Thyroid gland (tissue), 4 donors: ENCODE measurements around the gene DNAH17. TPM values are rescaled to one million over a fixed set of nuclear protein-coding genes. Genes with fewer than 3 reads are reported as not detected.

Experiments used
- DNase-seq, 2 donors: peaks; one replicate each; pipeline ENCODE4 v3.0.0-alpha.2; 2019
- H3K27ac ChIP-seq, 3 donors: fragments of 200-600 bp; sonication (generic); 1 replicate in 2 of 3; 2 replicates in 1 of 3; pipeline ENCODE4 v1.5.1; 2016 to 2019; ENCODE audit warnings: mild to moderate bottlenecking in 1 of 3, moderate library complexity in 1 of 3
- H3K27me3 ChIP-seq: fragments of 200-600 bp; sonication (generic); one replicate; pipeline ENCODE4 v1.5.1; 2019
- H3K36me3 ChIP-seq, 2 donors: fragments of 200-600 bp; sonication (generic); one replicate each; pipeline ENCODE4 v1.5.1; 2016 to 2019
- H3K4me1 ChIP-seq, 2 donors: fragments of 200-600 bp; sonication (generic); one replicate each; pipeline ENCODE4 v1.5.1; 2017 to 2019
- H3K4me3 ChIP-seq, 3 donors: fragments of 200-600 bp; sonication (generic); replicated peaks in 1 of 3; 1 replicate in 2 of 3; 2 replicates in 1 of 3; pipeline ENCODE4 v1.5.1; 2016; ENCODE audit warnings: mild to moderate bottlenecking in 1 of 3
- H3K9me3 ChIP-seq: fragments of 200-600 bp; sonication (generic); one replicate; pipeline ENCODE4 v1.5.1; 2017
- POLR2A ChIP-seq, 2 donors: fragments of 450-650 bp; IDR thresholded peaks; one replicate each; pipeline ENCODE4 v1.6.1; 2017; ENCODE audit warnings: antibody characterized with exemption in 2 of 2, mild to moderate bottlenecking in 2 of 2, moderate library complexity in 1 of 2
- WGBS, 2 donors: methylation state at CpG; one replicate each; pipeline ENCODE4 v1.1.5; 2017; 5-methylcytosine and 5-hydroxymethylcytosine counted together
- intact Hi-C: fragments of 100-400 bp; cut with DNase I; formaldehyde crosslinking; loops from one replicate; pipeline ENCODE4 v1.15.1; 2023
- total RNA-seq, 4 donors: library from RNA; depleted of rRNA; stranded (reverse); fragments of >200 nt; gene quantifications; one replicate each; pipeline ENCODE4 v1.2.3, GENCODE V29; 2016
- TF ChIP-seq, protein P1 (sequence below), 6 experiments: fragments of 200-600 bp in 3 of 6; fragments of 450-650 bp in 3 of 6; sonication (generic) in 3 of 6; IDR thresholded peaks; one replicate each; pipeline ENCODE4 v1.5.1; 2016 to 2019; ENCODE audit warnings: antibody characterized with exemption in 6 of 6, mild to moderate bottlenecking in 2 of 6, inconsistent platforms in 1 of 6, moderate library complexity in 1 of 6

Gene DNAH17
- total RNA-seq, 4 donors from 2014 or later = 0.21 to 0.67 (median 0.32) TPM

DNA sequence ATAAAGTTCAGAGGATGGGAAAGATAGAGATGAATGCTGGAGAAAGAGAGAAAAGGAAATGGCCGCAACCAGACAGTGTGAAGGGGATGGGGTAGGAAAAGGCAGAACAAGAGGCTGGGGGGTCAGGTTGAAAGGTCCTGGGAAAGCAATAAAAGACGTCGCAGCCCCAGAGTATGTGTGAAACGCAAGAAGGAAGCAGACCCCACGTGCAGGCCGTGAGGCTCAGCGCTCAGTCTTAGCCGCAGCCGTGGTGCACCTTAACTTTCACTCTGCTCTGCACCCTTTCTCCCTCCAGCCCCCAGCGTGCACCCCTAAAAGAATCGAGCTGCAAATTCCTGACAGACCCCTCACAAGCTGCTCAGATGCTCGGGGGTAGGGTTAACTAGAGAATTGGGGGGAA is 1.9 kb downstream of the DNAH17 start:
- Histone ChIP-seq H3K9me3 (no peaks in the 10 kb centered on the region), H3K4me1 (peaks cover 0 to 7% of the 10 kb centered on the region in 2 donors), H3K27me3 (no peaks in the 10 kb centered on the region), H3K36me3 (no peaks in the 10 kb centered on the region), H3K27ac (no peak overlapping the region), H3K4me3 (no peak overlapping the region)
- no peak for DNase-seq
- 74 to 80% methylated on average over 12 of the region's 12 CpGs for WGBS, 2 donors
- TF ChIP-seq POLR2A (IDR thresholded peaks at IDR 0.05) = no peak
- TF ChIP-seq, protein P1, sequence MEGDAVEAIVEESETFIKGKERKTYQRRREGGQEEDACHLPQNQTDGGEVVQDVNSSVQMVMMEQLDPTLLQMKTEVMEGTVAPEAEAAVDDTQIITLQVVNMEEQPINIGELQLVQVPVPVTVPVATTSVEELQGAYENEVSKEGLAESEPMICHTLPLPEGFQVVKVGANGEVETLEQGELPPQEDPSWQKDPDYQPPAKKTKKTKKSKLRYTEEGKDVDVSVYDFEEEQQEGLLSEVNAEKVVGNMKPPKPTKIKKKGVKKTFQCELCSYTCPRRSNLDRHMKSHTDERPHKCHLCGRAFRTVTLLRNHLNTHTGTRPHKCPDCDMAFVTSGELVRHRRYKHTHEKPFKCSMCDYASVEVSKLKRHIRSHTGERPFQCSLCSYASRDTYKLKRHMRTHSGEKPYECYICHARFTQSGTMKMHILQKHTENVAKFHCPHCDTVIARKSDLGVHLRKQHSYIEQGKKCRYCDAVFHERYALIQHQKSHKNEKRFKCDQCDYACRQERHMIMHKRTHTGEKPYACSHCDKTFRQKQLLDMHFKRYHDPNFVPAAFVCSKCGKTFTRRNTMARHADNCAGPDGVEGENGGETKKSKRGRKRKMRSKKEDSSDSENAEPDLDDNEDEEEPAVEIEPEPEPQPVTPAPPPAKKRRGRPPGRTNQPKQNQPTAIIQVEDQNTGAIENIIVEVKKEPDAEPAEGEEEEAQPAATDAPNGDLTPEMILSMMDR (IDR thresholded peaks at IDR 0.05) = no peak
- intact Hi-C loops = no loop called here

DNA sequence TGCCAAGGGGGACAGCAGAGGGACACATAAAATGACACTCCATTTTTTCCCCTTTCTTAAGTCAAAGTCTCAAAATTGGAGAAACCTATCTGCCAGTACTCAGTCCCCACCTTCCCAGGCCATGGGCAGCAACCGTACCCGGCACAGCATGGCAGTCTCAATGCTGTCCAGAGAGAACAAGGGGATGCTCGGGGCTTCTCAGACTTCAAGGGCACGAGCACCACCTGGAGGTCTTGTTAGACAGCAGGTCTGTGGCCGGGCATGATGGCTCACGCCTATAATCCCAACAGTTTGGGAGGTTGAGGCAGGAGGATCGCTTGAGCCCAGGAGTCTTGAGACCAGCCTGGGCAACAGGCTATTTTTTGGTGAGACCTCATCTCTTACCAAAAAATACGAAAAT is 3.2 kb downstream of the DNAH17 start:
- intact Hi-C loops = no loop called here
- H3K9me3 ChIP-seq = no peaks in the 10 kb centered on the region

DNA sequence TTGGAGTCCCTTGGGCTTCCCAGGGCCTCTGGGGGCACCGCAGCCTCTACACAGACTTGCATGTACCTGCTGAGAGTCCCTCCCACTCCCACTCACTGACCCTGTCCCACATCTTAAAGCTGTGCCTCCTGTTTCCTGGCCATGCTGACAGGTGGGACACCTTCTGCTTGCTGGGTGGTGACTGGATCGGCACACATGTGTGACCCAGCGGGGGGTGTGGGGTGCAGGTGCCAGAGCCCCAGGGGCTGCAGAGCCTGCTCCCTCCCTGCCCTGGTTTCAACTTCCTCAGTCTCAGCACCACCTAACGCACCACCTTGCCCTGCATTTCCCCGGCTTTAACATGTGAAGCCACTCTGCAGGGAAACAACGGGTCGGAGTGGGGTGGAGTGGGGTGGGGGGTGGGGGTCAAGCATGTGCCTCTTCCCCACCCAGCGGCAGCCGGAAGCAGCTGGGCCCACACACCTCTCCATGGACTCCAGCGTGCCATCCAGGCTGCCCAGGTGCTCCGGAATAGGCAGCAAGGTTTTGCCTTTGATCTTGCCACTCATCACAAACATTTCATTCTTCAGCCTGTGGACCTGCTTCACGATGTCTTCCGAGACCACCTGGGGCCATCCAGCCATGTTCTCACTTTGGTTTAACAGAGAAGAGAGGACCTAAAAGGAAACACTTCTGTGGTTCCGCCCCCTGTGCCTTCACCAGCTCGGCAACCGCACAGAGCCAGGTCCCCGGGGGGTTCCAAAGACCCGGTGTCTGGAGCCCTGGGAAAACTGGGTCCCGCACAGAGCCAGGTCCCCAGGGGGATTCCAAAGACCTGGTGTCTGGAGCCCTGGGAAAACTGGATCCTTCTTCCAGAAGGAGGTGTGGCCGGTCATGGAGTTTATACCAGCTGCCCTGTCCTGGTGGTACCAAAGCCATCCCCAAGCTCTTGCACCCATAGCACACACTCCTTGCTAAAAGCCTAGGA is 4.7 kb downstream of the DNAH17 start:
- Histone ChIP-seq H3K4me3 (no peak overlapping the region), H3K27ac (no peak overlapping the region), H3K36me3 (no peaks in the 10 kb centered on the region), H3K4me1 (peaks cover 0 to 7% of the 10 kb centered on the region in 2 donors), H3K27me3 (no peaks in the 10 kb centered on the region), H3K9me3 (no peaks in the 10 kb centered on the region)
- TF ChIP-seq, protein P1 (IDR thresholded peaks at IDR 0.05) = no peak
- TF ChIP-seq POLR2A (IDR thresholded peaks at IDR 0.05) = no peak
- 72 to 76% methylated on average over 18 to 19 of the region's 20 CpGs for WGBS, 2 donors
- intact Hi-C loops = no loop called here
- DNase-seq = no peak

More for the DNA sequence above, 3.2 kb downstream of the DNAH17 start:
- Histone ChIP-seq H3K27ac (no peak overlapping the region), H3K4me3 (no peak overlapping the region), H3K36me3 (no peaks in the 10 kb centered on the region), H3K27me3 (no peaks in the 10 kb centered on the region), H3K4me1 (peaks cover 0 to 7% of the 10 kb centered on the region in 2 donors)
- DNase-seq = no peak
- WGBS, 2 donors = 94 to 100% methylated on average over 7 of the region's 8 CpGs
- TF ChIP-seq, protein P1 (IDR thresholded peaks at IDR 0.05) = no peak
- no peak for TF ChIP-seq POLR2A (IDR thresholded peaks at IDR 0.05)

DNA sequence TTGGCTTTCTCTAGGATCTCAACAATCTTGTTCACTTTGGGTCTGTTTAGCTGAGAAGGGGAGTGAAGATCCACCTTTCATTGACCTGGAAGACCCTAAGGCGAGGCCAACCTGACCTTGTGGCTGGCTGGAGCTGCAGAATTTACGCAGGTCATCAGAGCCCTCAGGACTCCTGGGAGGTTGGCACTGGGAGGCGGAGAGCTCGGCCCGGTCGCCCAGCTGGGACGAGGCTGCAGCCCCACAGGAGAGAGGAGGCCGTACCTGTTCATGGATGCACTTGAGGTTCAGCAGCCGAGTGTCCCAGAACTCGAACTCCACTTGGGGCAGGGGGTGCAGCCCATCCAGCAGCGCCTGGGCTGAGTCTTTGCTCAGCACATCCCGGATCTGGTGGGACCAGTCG is 5.9 kb downstream of the DNAH17 start:
- intact Hi-C loops = no loop called here

More for the DNA sequence above, 5.9 kb downstream of the DNAH17 start:
- DNase-seq = no peak
- WGBS, 2 donors = 92 to 96% methylated on average over 8 to 11 of the region's 13 CpGs
- H3K9me3 ChIP-seq = no peaks in the 10 kb centered on the region
- no peak overlapping the region for H3K27ac ChIP-seq
- no peaks in the 10 kb centered on the region for H3K36me3 ChIP-seq
- no peaks in the 10 kb centered on the region for H3K4me1 ChIP-seq
- H3K27me3 ChIP-seq = no peaks in the 10 kb centered on the region
- H3K4me3 ChIP-seq = no peak overlapping the region
- no peak for TF ChIP-seq POLR2A (IDR thresholded peaks at IDR 0.05)
- TF ChIP-seq, protein P1 (IDR thresholded peaks at IDR 0.05) = no peak
